Right atrium auricular region (tissue), 2 donors: ENCODE data around the gene CPEB4. TPM values are rescaled to one million over a fixed set of nuclear protein-coding genes. Genes with fewer than 3 reads are reported as not detected.

Source experiments
- DNase-seq: peaks from one replicate; pipeline ENCODE4 v3.0.0-alpha.2; 2019; ENCODE audit warnings: low spot score
- H3K27ac ChIP-seq, 2 donors: fragments of 200-600 bp; sonication (generic); 1 replicate in 1 of 2; 2 replicates in 1 of 2; pipeline ENCODE4 v1.5.1; 2016 to 2019
- H3K27me3 ChIP-seq, 2 donors: fragments of 200-600 bp; sonication (generic); one replicate each; pipeline versions ENCODE4 v1.5.1 to v1.6.0; 2017 to 2019
- H3K36me3 ChIP-seq: fragments of 200-600 bp; sonication (generic); one replicate; pipeline ENCODE4 v1.5.1; 2016
- H3K4me1 ChIP-seq, 2 donors: fragments of 200-600 bp; sonication (generic); one replicate each; pipeline versions ENCODE4 v1.5.1 to v1.6.0; 2017 to 2019
- H3K4me3 ChIP-seq, 2 donors: fragments of 200-600 bp; sonication (generic); 1 replicate in 1 of 2; 2 replicates in 1 of 2; pipeline ENCODE4 v1.5.1; 2017 to 2019; ENCODE audit warnings: mild to moderate bottlenecking in 1 of 2, moderate library complexity in 1 of 2
- H3K9me3 ChIP-seq, 2 donors: fragments of 200-600 bp; sonication (generic); one replicate each; pipeline ENCODE4 v1.5.1; 2019
- CTCF ChIP-seq, 2 donors: fragments of 200-600 bp; sonication (generic); IDR thresholded peaks; one replicate each; pipeline ENCODE4 v1.5.1; 2019; ENCODE audit warnings: antibody characterized with exemption in 2 of 2
- total RNA-seq, 2 donors: library from RNA; depleted of rRNA; stranded (reverse); fragments of >200 nt; gene quantifications; one replicate each; pipeline ENCODE4 v1.1.0, GENCODE V29; 2016

The CPEB4 gene
- total RNA-seq, 2 donors from 2014 or later = 79.5 to 127 TPM

DNA sequence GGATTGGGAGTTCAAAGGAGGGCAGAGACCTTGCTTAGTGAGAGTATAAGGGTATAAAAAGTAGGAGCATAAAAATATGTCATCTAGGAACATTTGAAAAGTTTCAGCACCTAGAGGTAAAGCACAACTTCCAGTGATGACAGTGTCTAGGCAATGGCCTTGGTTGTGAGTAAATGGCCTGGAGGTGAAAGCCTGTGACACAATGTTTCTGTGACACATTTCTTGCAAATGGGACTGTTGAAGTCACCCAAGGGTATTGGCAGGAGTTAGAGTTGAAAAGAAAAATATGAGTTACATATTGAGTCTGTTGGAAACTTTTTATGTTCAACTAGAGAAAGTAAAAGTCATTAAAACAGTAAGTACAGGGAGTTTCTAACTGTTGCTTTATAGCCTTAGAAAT is 115.6 kb downstream of the CPEB4 start:
- DNase-seq = no peak
- TF ChIP-seq CTCF (IDR thresholded peaks at IDR 0.05) = no peak
- no peaks in the 10 kb centered on the region for H3K4me1 ChIP-seq
- no peak overlapping the region for H3K27ac ChIP-seq
- H3K36me3 ChIP-seq = no peaks in the 10 kb centered on the region
- H3K9me3 ChIP-seq = no peaks in the 10 kb centered on the region
- no peak overlapping the region for H3K4me3 ChIP-seq
- no peaks in the 10 kb centered on the region for H3K27me3 ChIP-seq

- DNase-seq = no peak
- Histone ChIP-seq H3K4me1 (no peaks in the 10 kb centered on the region), H3K27ac (no peak overlapping the region), H3K36me3 (no peaks in the 10 kb centered on the region), H3K27me3 (no peaks in the 10 kb centered on the region), H3K9me3 (no peaks in the 10 kb centered on the region), H3K4me3 (no peak overlapping the region)
- no peak for TF ChIP-seq CTCF (IDR thresholded peaks at IDR 0.05)
Observed at GRCh38 chr5:174008922-174009321, 120.8 kb downstream of the CPEB4 start.

DNA sequence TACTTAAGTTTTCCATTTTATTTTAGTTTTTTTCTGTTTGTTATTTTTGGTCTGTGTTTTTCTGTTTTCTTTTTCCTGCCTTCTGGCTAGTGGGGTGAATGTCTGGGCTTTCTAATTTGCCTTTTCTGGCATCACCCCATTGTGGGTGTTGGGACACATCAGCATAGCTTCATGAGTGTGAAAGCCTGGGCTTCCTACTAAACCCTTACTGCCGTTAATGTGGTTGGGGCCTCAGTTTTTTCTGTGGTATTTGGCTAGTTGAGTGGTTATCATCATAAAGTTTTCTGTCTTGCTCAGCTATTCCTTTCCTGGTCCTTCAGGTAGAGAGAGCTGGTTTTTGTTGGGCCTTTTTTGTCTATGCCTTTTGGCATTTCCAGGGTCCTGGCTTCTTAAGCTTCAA is 122.2 kb downstream of the CPEB4 start:
- H3K36me3 ChIP-seq = no peaks in the 10 kb centered on the region
- no peaks in the 10 kb centered on the region for H3K9me3 ChIP-seq
- no peak for TF ChIP-seq CTCF (IDR thresholded peaks at IDR 0.05)
- no peaks in the 10 kb centered on the region for H3K4me1 ChIP-seq
- no peaks in the 10 kb centered on the region for H3K27me3 ChIP-seq
- H3K4me3 ChIP-seq = no peak overlapping the region
- H3K27ac ChIP-seq = no peak overlapping the region
- DNase-seq = no peak

- Histone ChIP-seq H3K4me1 (no peaks in the 10 kb centered on the region), H3K36me3 (no peaks in the 10 kb centered on the region), H3K9me3 (no peaks in the 10 kb centered on the region), H3K4me3 (no peak overlapping the region), H3K27ac (no peak overlapping the region), H3K27me3 (no peaks in the 10 kb centered on the region)
- TF ChIP-seq CTCF (IDR thresholded peaks at IDR 0.05) = no peak
- no peak for DNase-seq
Observed at GRCh38 chr5:174011441-174011840, 123.3 kb downstream of the CPEB4 start.

Other genes starting within 250 kb of the CPEB4 start
- under 1 TPM in 1 of 2 donors, not detected in 1; 0.12 TPM for gene C5orf47, start 100.8 kb downstream of the CPEB4 start, total RNA-seq
- gene NSG2, start 157.4 kb downstream of the CPEB4 start, total RNA-seq = under 1 TPM in 1 of 2 donors, not detected in 1; 0.71 TPM